K562 treated with DMSO at 1 percent for 48 hours (cell line): ENCODE data around the gene HCN1. TPM values are rescaled to one million over a fixed set of nuclear protein-coding genes. Genes with fewer than 3 reads are reported as not detected.

ENCODE experiments used
- total RNA-seq: library from RNA; unstranded; fragments of 300-600 nt; gene quantifications from 2 replicates; pipeline ENCODE4 v1.2.3, GENCODE V29; 2022; ENCODE audit warnings: low replicate concordance; ENCODE audit errors: extremely low read depth

HCN1 gene
- total RNA-seq = not detected in 2 replicates

DNA sequence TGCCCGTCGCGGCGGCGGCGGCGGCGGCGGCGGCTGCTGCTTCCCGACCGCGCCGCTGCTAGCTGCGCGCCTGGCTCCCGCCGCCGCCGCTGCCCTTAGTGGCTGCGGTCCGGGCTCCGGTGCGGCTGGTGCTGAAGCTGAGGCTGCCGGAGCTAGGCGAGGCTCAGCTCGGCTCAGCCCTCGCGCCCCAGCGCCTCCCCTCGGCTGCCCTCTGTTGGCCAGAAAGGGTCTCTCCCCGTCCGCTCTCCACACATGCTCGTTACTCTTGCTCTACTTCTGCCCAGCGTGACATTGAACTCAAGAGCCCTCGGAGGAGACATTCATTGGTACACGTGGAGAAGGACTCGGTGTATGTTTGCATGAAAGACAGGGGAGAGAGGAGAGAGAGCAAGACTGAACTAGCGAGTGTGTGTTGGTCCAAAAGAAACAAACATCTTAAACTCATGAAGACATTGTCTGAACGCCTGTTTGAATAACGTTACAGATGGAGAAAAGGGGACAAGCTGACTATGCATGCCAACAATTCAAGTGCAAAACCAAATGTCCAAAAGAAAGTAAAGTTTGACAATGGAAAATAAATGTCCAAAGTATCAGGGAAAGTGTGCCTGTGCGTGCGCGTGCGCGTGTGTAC lies at the start of gene HCN1:
TSS of gene HCN1 (minus strand) at position 175 of the 631 bp plus-strand sequence.

